B cell (primary cell): ENCODE measurements around the gene THSD4. TPM values are rescaled to one million over a fixed set of nuclear protein-coding genes. Genes with fewer than 3 reads are reported as not detected.

Experiments
- ATAC-seq: fragments of 200-7000 bp; cut with Tn5 transposase; one replicate; pipeline ENCODE4 v1.10.0; 2021; ENCODE audit warnings: low read depth, mild to moderate bottlenecking, moderate number of reproducible peaks, moderate library complexity
- CTCF ChIA-PET: fragments of 350-600 bp; sonication (Branson Sonifier 250); formaldehyde crosslinking; loops from one replicate; lab custom pipeline; 2021; ENCODE audit warnings: antibody characterized with exemption, inconsistent platforms; lab: Charles Lee
- POLR2A ChIA-PET: fragments of 350-600 bp; sonication (Branson Sonifier 250); formaldehyde crosslinking; loops from one replicate; lab custom pipeline; 2021; ENCODE audit warnings: antibody characterized with exemption; lab: Charles Lee
- DNase-seq: peaks from one replicate; pipeline ENCODE4 v3.0.0; 2013
- H2AFZ ChIP-seq: 2 replicates; pipeline ENCODE4 v1.6.1; 2012; ENCODE audit warnings: mild to moderate bottlenecking, low read depth, low read length; ENCODE audit not compliant: insufficient read depth, poor library complexity, severe bottlenecking
- H3K27ac ChIP-seq, 2 donors: 1 replicate in 1 of 2; 2 replicates in 1 of 2; pipeline ENCODE4 v1.5.1; 2012 to 2013; ENCODE audit warnings: low read length in 2 of 2, mild to moderate bottlenecking in 2 of 2, moderate library complexity in 1 of 2
- H3K27me3 ChIP-seq, 4 experiments: fragments of 200-600 bp in 1 of 4; sonication (generic) in 1 of 4; replicated peaks in 1 of 4; 1 replicate in 2 of 4; 2 replicates in 2 of 4; pipeline versions ENCODE4 v1.6.1 to v1.7.0; 2013 to 2016; ENCODE audit warnings: low read length in 3 of 4, mild to moderate bottlenecking in 2 of 4, mixed read lengths in 1 of 4, moderate library complexity in 1 of 4; ENCODE audit not compliant: insufficient read depth in 4 of 4, control insufficient read depth in 3 of 4; ENCODE audit errors: control extremely low read depth in 1 of 4
- H3K36me3 ChIP-seq, 2 experiments: replicated peaks in 1 of 2; 1 replicate in 1 of 2; 2 replicates in 1 of 2; pipeline versions ENCODE4 v1.6.1 to v1.7.1; 2013; ENCODE audit warnings: low read length in 1 of 2; ENCODE audit not compliant: insufficient read depth in 2 of 2, control insufficient read depth in 1 of 2; ENCODE audit errors: control extremely low read depth in 1 of 2, extremely low read depth in 1 of 2
- H3K4me1 ChIP-seq, 2 donors: fragments of 200-600 bp in 1 of 2; sonication (generic) in 1 of 2; 1 replicate in 1 of 2; 2 replicates in 1 of 2; pipeline versions ENCODE4 v1.5.1 to v1.6.1; 2013 to 2017; ENCODE audit warnings: low read length in 2 of 2; ENCODE audit not compliant: control insufficient read depth in 2 of 2, insufficient read depth in 2 of 2
- H3K4me2 ChIP-seq: replicated peaks from 2 replicates; pipeline ENCODE3; 2012; ENCODE audit warnings: mild to moderate bottlenecking, low read depth, low read length; ENCODE audit not compliant: poor library complexity, severe bottlenecking
- H3K4me3 ChIP-seq, 5 experiments: fragments of 200-600 bp in 1 of 5; sonication (generic) in 1 of 5; 1 replicate in 3 of 5; 2 replicates in 2 of 5; pipeline versions ENCODE4 v1.5.1 to v1.7.0; 2011 to 2016; ENCODE audit warnings: low read length in 4 of 5, mild to moderate bottlenecking in 4 of 5, low read depth in 2 of 5, control low read depth in 1 of 5, moderate library complexity in 1 of 5; ENCODE audit not compliant: insufficient read depth in 1 of 5; ENCODE audit errors: control extremely low read depth in 1 of 5, extremely low read depth in 1 of 5
- H3K79me2 ChIP-seq: fragments of 200-600 bp; sonication (generic); one replicate; pipeline ENCODE4 v1.6.0; 2016; ENCODE audit warnings: low read length; ENCODE audit not compliant: control insufficient read depth, insufficient read depth
- H3K9ac ChIP-seq: fragments of 200-600 bp; sonication (generic); 2 replicates; pipeline ENCODE4 v1.6.1; 2017; ENCODE audit warnings: mild to moderate bottlenecking, low read length, moderate library complexity
- H3K9me3 ChIP-seq, 3 donors: one replicate each; pipeline versions ENCODE4 v1.6.1 to v1.7.1; 2013; ENCODE audit warnings: low read length in 2 of 3; ENCODE audit not compliant: control insufficient read depth in 2 of 3, insufficient read depth in 1 of 3; ENCODE audit errors: control extremely low read depth in 1 of 3
- H4K20me1 ChIP-seq: 2 replicates; pipeline ENCODE4 v1.6.0; 2012; ENCODE audit warnings: mild to moderate bottlenecking, low read length; ENCODE audit not compliant: insufficient read depth, control insufficient read depth, poor library complexity, severe bottlenecking
- H3K27ac Mint-ChIP-seq: one replicate; pipeline ENCODE4 v1.8.0; 2021; ENCODE audit warnings: mixed read lengths
- H3K27me3 Mint-ChIP-seq: one replicate; pipeline ENCODE4 v1.8.0; 2021; ENCODE audit warnings: mixed read lengths
- H3K4me1 Mint-ChIP-seq: one replicate; pipeline ENCODE4 v1.8.0; 2021; ENCODE audit warnings: mixed read lengths
- H3K4me3 Mint-ChIP-seq: one replicate; pipeline ENCODE4 v1.8.0; 2021; ENCODE audit warnings: mixed read lengths
- H3K9me3 Mint-ChIP-seq: one replicate; pipeline ENCODE4 v1.8.0; 2022; ENCODE audit warnings: mixed read lengths; ENCODE audit not compliant: insufficient read depth
- EZH2 ChIP-seq: IDR thresholded peaks from 2 replicates; pipeline ENCODE4 v1.6.1; 2012; ENCODE audit warnings: borderline replicate concordance, low read depth, mild to moderate bottlenecking, moderate library complexity, low read length; ENCODE audit not compliant: insufficient read depth, poor library complexity, severe bottlenecking
- WGBS: methylation state at CpG from one replicate; pipeline ENCODE4 v1.1.5; 2013; ENCODE audit warnings: missing lambda C conversion rate; ENCODE audit not compliant: insufficient coverage; 5-methylcytosine and 5-hydroxymethylcytosine counted together
- intact Hi-C: fragments of 100-400 bp; cut with micrococcal nuclease; formaldehyde crosslinking; loops from one replicate; pipeline ENCODE4 v1.10.0; 2022
- polyA plus RNA-seq: library from polyadenylated mRNA; depleted of rRNA; stranded (reverse); fragments of >200 nt; gene quantifications from 2 replicates; pipeline ENCODE4 v1.2.3, GENCODE V29; 2012
- total RNA-seq, 2 donors: library from RNA; stranded (reverse); fragments of 120-200 nt in 1 of 2; gene quantifications; 1 replicate in 1 of 2; 2 replicates in 1 of 2; pipeline versions ENCODE4 v1.2.3 to v1.2.4, GENCODE V29; 2013 to 2022
- TF ChIP-seq, protein P1 (sequence below): fragments of 200-600 bp; IDR thresholded peaks from one replicate; pipeline ENCODE4 v1.8.0; 2022; ENCODE audit warnings: antibody characterized with exemption, mild to moderate bottlenecking

THSD4 gene
- total and polyA plus RNA-seq, 2 donors (not counting 1 experiment from before 2014, with no cell fraction given) = not detected

DNA sequence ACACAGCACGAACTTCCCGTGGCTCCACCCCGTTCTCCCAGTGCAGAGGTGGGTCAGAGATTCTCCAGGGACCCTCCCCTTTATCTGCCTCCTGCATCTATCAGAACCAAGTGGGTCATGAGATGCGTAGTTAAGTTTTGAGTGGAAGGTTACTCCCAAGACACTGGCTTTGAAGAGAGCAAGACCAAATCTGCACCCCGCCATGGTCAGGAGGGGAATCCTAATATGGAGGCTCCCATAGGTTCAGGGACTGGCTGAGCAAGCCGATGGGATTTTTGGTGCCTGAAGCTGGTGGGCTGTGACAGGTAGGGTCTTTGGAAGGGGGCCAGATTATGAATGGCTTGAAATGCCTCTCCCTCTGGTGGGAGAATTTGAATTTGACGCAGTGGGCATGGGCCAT, 488.1 kb downstream of the THSD4 start:
- Histone ChIP-seq H3K27ac (no peak overlapping the region), H3K27me3 (peaks cover 0 to 2% (median 0%) of the 10 kb centered on the region in 4 experiments), H3K4me3 (no peak overlapping the region), H3K9ac (no peak overlapping the region), H2AFZ (no peak overlapping the region), H3K79me2 (no peaks in the 10 kb centered on the region), H4K20me1 (no peaks in the 10 kb centered on the region), H3K36me3 (no peaks in the 10 kb centered on the region), H3K9me3 (peaks cover 0 to 3% (median 3%) of the 10 kb centered on the region in 3 donors), H3K4me2 (no peak overlapping the region), H3K4me1 (no peaks in the 10 kb centered on the region)
- DNase-seq = no peak
- H3K9me3 Mint-ChIP-seq = peaks cover 5% of the 10 kb centered on the region
- ChIA-PET CTCF (no interaction called here), POLR2A (no interaction called here)
- no peak for TF ChIP-seq EZH2
- TF ChIP-seq, protein P1, sequence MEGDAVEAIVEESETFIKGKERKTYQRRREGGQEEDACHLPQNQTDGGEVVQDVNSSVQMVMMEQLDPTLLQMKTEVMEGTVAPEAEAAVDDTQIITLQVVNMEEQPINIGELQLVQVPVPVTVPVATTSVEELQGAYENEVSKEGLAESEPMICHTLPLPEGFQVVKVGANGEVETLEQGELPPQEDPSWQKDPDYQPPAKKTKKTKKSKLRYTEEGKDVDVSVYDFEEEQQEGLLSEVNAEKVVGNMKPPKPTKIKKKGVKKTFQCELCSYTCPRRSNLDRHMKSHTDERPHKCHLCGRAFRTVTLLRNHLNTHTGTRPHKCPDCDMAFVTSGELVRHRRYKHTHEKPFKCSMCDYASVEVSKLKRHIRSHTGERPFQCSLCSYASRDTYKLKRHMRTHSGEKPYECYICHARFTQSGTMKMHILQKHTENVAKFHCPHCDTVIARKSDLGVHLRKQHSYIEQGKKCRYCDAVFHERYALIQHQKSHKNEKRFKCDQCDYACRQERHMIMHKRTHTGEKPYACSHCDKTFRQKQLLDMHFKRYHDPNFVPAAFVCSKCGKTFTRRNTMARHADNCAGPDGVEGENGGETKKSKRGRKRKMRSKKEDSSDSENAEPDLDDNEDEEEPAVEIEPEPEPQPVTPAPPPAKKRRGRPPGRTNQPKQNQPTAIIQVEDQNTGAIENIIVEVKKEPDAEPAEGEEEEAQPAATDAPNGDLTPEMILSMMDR = no peak
- H3K27me3 Mint-ChIP-seq = peaks cover 21% of the 10 kb centered on the region
- 82% methylated on average over 3 of the region's 7 CpGs for WGBS
- ATAC-seq = no peak
- no peaks in the 10 kb centered on the region for H3K4me1 Mint-ChIP-seq
- H3K27ac Mint-ChIP-seq = no peak overlapping the region
- H3K4me3 Mint-ChIP-seq = no peak overlapping the region
- intact Hi-C loops = no loop called here

DNA sequence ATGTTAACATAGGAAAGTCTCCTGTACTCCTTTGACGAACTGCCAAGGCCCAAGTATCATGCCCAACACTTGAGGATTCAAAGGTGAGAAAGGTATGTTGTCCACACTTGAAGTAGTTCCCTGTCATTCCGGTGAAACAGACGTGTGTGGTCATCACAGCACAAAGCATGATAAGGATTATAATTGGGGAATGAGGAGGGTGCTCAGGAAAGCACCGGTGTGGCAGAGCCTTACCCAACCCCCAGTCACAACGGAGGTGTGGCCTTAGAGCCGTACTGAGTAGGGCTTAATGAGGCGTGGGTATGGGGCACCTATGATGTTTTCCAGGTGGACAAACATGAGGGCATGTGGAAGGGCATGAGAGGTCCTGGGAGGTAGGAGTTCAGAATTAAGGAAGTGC, 492.1 kb downstream of the THSD4 start:
- TF ChIP-seq, protein P1 = no peak
- TF ChIP-seq EZH2 = no peak
- H3K27me3 Mint-ChIP-seq = peaks cover 15% of the 10 kb centered on the region
- intact Hi-C loops = no loop called here
- H3K4me3 Mint-ChIP-seq = no peak overlapping the region
- POLR2A ChIA-PET = no interaction called here
- 93% methylated on average over 6 of the region's 7 CpGs for WGBS
- H3K4me1 Mint-ChIP-seq = no peaks in the 10 kb centered on the region
- H3K4me2 ChIP-seq = no peak overlapping the region
- CTCF ChIA-PET = no interaction called here
- H2AFZ ChIP-seq = no peak overlapping the region
- H3K4me1 ChIP-seq = no peaks in the 10 kb centered on the region
- DNase-seq = no peak
- H4K20me1 ChIP-seq = no peaks in the 10 kb centered on the region
- ATAC-seq = no peak
- H3K79me2 ChIP-seq = no peaks in the 10 kb centered on the region
- H3K27me3 ChIP-seq = peaks cover 0 to 2% (median 0%) of the 10 kb centered on the region in 4 experiments
- peaks cover 5% of the 10 kb centered on the region for H3K9me3 Mint-ChIP-seq
- no peak overlapping the region for H3K27ac Mint-ChIP-seq
- H3K27ac ChIP-seq = no peak overlapping the region
- H3K9me3 ChIP-seq = peaks cover 0 to 3% (median 0%) of the 10 kb centered on the region in 3 donors
- H3K4me3 ChIP-seq = no peak overlapping the region
- H3K36me3 ChIP-seq = no peaks in the 10 kb centered on the region
- H3K9ac ChIP-seq = no peak overlapping the region
